HEK293 (cell line): ENCODE results near the gene PNCK.

Experiments used
- CTCF ChIA-PET: fragments of 350-600 bp; formaldehyde crosslinking; extraction: SDS; loops from one replicate; lab custom pipeline; 2021; ENCODE audit warnings: antibody characterized with exemption; lab: Yijun Ruan, JAX
- POLR2A ChIA-PET: fragments of 300-600 bp; formaldehyde crosslinking; extraction: SDS; loops from one replicate; lab custom pipeline; 2020; ENCODE audit warnings: antibody characterized with exemption, inconsistent platforms; lab: Yijun Ruan, JAX
- H3K27ac ChIP-seq: fragments of 200-500 bp; sonication (Bioruptor generic); 2 replicates; pipeline ENCODE4 v1.5.1; 2014; ENCODE audit warnings: low read depth, low read length, control low read depth, inconsistent platforms; ENCODE audit errors: extremely low read depth
- H3K36me3 ChIP-seq, 2 experiments: fragments of 200-500 bp in 1 of 2; sonication (Bioruptor generic) in 1 of 2; 1 replicate in 1 of 2; 2 replicates in 1 of 2; pipeline ENCODE4 v1.5.1; 2014 to 2017; ENCODE audit warnings: inconsistent platforms in 2 of 2, low read length in 2 of 2; ENCODE audit not compliant: control insufficient read depth in 2 of 2, insufficient read depth in 1 of 2
- H3K4me1 ChIP-seq: fragments of 200-500 bp; sonication (Bioruptor generic); 2 replicates; pipeline ENCODE4 v1.5.1; 2014; ENCODE audit warnings: mild to moderate bottlenecking, low read length, inconsistent platforms; ENCODE audit not compliant: control insufficient read depth, insufficient read depth
- H3K4me3 ChIP-seq: 2 replicates; pipeline ENCODE4 v1.5.1; 2011; ENCODE audit warnings: low read depth, mild to moderate bottlenecking, control low read depth, low read length, moderate library complexity
- H3K9me3 ChIP-seq: fragments of 200-500 bp; sonication (Bioruptor generic); 2 replicates; pipeline ENCODE4 v1.5.1; 2014; ENCODE audit warnings: low read depth, low read length, inconsistent platforms; ENCODE audit not compliant: control insufficient read depth, insufficient read depth
- GLIS1 ChIP-seq: fragments of 450-650 bp; formaldehyde crosslinking; IDR thresholded peaks from 2 replicates; pipeline ENCODE4 v1.5.1; 2016; ENCODE audit warnings: missing biosample characterization, missing genetic modification characterization
- GLIS2 ChIP-seq: fragments of 450-650 bp; formaldehyde crosslinking; IDR thresholded peaks from 2 replicates; pipeline ENCODE4 v1.5.1; 2016; ENCODE audit warnings: missing biosample characterization, missing genetic modification characterization
- IKZF3 ChIP-seq: fragments of 450-650 bp; IDR thresholded peaks from 2 replicates; pipeline ENCODE4 v1.5.0; 2018; ENCODE audit warnings: missing biosample characterization, mild to moderate bottlenecking, missing genetic modification characterization, moderate library complexity
- OSR2 ChIP-seq: fragments of 450-650 bp; formaldehyde crosslinking; IDR thresholded peaks from 2 replicates; pipeline ENCODE4 v1.5.1; 2016; ENCODE audit warnings: missing biosample characterization, missing genetic modification characterization
- PATZ1 ChIP-seq: fragments of 450-650 bp; formaldehyde crosslinking; IDR thresholded peaks from 2 replicates; pipeline ENCODE4 v1.5.1; 2016; ENCODE audit warnings: missing biosample characterization, missing genetic modification characterization
- SP2 ChIP-seq: fragments of 450-650 bp; formaldehyde crosslinking; IDR thresholded peaks from 2 replicates; pipeline ENCODE4 v1.5.1; 2016; ENCODE audit warnings: missing biosample characterization, missing genetic modification characterization
- SP3 ChIP-seq: fragments of 450-650 bp; formaldehyde crosslinking; IDR thresholded peaks from 2 replicates; pipeline ENCODE4 v1.5.1; 2016; ENCODE audit warnings: missing biosample characterization, missing genetic modification characterization
- ZBTB20 ChIP-seq: fragments of 450-650 bp; formaldehyde crosslinking; IDR thresholded peaks from 2 replicates; pipeline ENCODE4 v1.5.1; 2016; ENCODE audit warnings: missing biosample characterization, missing genetic modification characterization
- ZBTB26 ChIP-seq: fragments of 450-650 bp; formaldehyde crosslinking; optimal IDR thresholded peaks from 2 replicates; pipeline ENCODE3; 2016; ENCODE audit warnings: missing biosample characterization, mild to moderate bottlenecking, missing genetic modification characterization
- ZBTB8A ChIP-seq: fragments of 450-650 bp; formaldehyde crosslinking; IDR thresholded peaks from 2 replicates; pipeline ENCODE4 v1.5.1; 2016; ENCODE audit warnings: missing biosample characterization, missing genetic modification characterization
- ZFP3 ChIP-seq: fragments of 450-650 bp; formaldehyde crosslinking; IDR thresholded peaks from 2 replicates; pipeline ENCODE4 v1.5.1; 2016; ENCODE audit warnings: low read depth, missing biosample characterization, missing genetic modification characterization
- ZFP37 ChIP-seq: fragments of 450-650 bp; formaldehyde crosslinking; IDR thresholded peaks from 2 replicates; pipeline ENCODE4 v1.5.1; 2016; ENCODE audit warnings: missing biosample characterization, missing genetic modification characterization
- ZFP69B ChIP-seq: fragments of 450-650 bp; formaldehyde crosslinking; IDR thresholded peaks from 2 replicates; pipeline ENCODE4 v1.5.1; 2016; ENCODE audit warnings: missing biosample characterization, missing genetic modification characterization
- ZIC2 ChIP-seq: fragments of 450-650 bp; formaldehyde crosslinking; IDR thresholded peaks from 2 replicates; pipeline ENCODE4 v1.5.1; 2016; ENCODE audit warnings: missing biosample characterization, missing genetic modification characterization
- ZNF112 ChIP-seq: fragments of 450-650 bp; formaldehyde crosslinking; IDR thresholded peaks from 2 replicates; pipeline ENCODE4 v1.5.0; 2017; ENCODE audit warnings: missing biosample characterization, missing genetic modification characterization
- ZNF280C ChIP-seq: fragments of 450-650 bp; formaldehyde crosslinking; IDR thresholded peaks from 2 replicates; pipeline ENCODE4 v1.5.1; 2016; ENCODE audit warnings: missing biosample characterization, missing genetic modification characterization
- ZNF350 ChIP-seq: fragments of 450-650 bp; formaldehyde crosslinking; IDR thresholded peaks from 2 replicates; pipeline ENCODE4 v1.5.0; 2017; ENCODE audit warnings: missing biosample characterization, mild to moderate bottlenecking, missing genetic modification characterization
- ZNF366 ChIP-seq: fragments of 450-650 bp; formaldehyde crosslinking; conservative IDR thresholded peaks from 2 replicates; pipeline ENCODE4 v1.5.1; 2016; ENCODE audit warnings: missing biosample characterization, missing genetic modification characterization
- ZNF394 ChIP-seq: fragments of 450-650 bp; formaldehyde crosslinking; IDR thresholded peaks from 2 replicates; pipeline ENCODE4 v1.5.1; 2016; ENCODE audit warnings: missing biosample characterization, missing genetic modification characterization, mild to moderate bottlenecking, moderate library complexity, borderline replicate concordance
- ZNF398 ChIP-seq: fragments of 450-650 bp; formaldehyde crosslinking; IDR thresholded peaks from 2 replicates; pipeline ENCODE4 v1.5.1; 2017; ENCODE audit warnings: missing biosample characterization, missing genetic modification characterization
- ZNF423 ChIP-seq: fragments of 450-650 bp; formaldehyde crosslinking; IDR thresholded peaks from 2 replicates; pipeline ENCODE4 v1.5.1; 2016; ENCODE audit warnings: missing biosample characterization, missing genetic modification characterization
- ZNF654 ChIP-seq: fragments of 450-650 bp; formaldehyde crosslinking; IDR thresholded peaks from 2 replicates; pipeline ENCODE4 v1.5.1; 2016; ENCODE audit warnings: low read depth, missing biosample characterization, missing genetic modification characterization

PNCK gene

GRCh38 chrX:153687121-153688039 lies 13.8 kb upstream of the PNCK start, which contains the start of gene SLC6A8:
SLC6A8 (plus strand) TSS chrX:153687926; CDS start chrX:153688575, 649 bp downstream.
- H3K4me3 ChIP-seq = peak within 1 kb of the TSS; percentile 57
- ChIA-PET POLR2A (interaction anchor here (0.6 to 1.0 kb wide), 8 partner anchors 18 to 363 kb away, joined by 3 to 4 read pairs (median 4); no protein-coding TSS in a partner anchor), CTCF (interaction anchor here (0.6 to 3.0 kb wide), 5 partner anchors 18 to 90 kb away, joined by 3 to 15 read pairs (median 3); no protein-coding TSS in a partner anchor)
- no peaks in the 10 kb centered on the region for H3K9me3 ChIP-seq
- TF ChIP-seq ZNF366 (peak; percentile 57), ZIC2 (tag by site-specific recombination) (peak; percentile 57), ZBTB8A (tag by site-specific recombination) (peak; percentile 40; the same call in 1 of the 2 replicates), IKZF3 (tag by site-specific recombination) (peak; percentile 59), ZBTB20 (peak; percentile 45; the same call in 1 of the 2 replicates), ZNF350 (tag by site-specific recombination) (no peak), SP3 (tag by site-specific recombination) (peak; percentile 25; the same call in 1 of the 2 replicates), ZNF398 (tag by site-specific recombination) (peak; percentile 65), GLIS2 (tag by site-specific recombination) (peak; percentile 59), OSR2 (tag by site-specific recombination) (peak; percentile 51; the same call in 1 of the 2 replicates), ZNF112 (no peak), PATZ1 (tag by site-specific recombination) (peak; percentile 71), GLIS1 (tag by site-specific recombination) (peak; percentile 39; the same call in 1 of the 2 replicates), ZNF394 (tag by site-specific recombination) (peak; percentile 41; the same call in 1 of the 2 replicates), ZNF423 (tag by site-specific recombination) (0 out of 2 replicates have a peak, but pooled peaks have one; percentile 36), ZFP3 (tag by site-specific recombination) (no peak), ZFP69B (tag by site-specific recombination) (no peak), ZBTB26 (tag by site-specific recombination) (peak; percentile 18), ZNF280C (tag by site-specific recombination) (no peak), ZNF654 (tag by site-specific recombination) (no peak), SP2 (tag by site-specific recombination) (peak; percentile 25), ZFP37 (tag by site-specific recombination) (no peak)
- peak within 1 kb of the TSS; percentile 73; the same call in 1 of the 2 replicates for H3K27ac ChIP-seq
- H3K4me1 ChIP-seq = no peaks in the 10 kb centered on the region
- peaks cover 0 to 30% of the 10 kb centered on the region in 2 experiments; a peak in 1 of 3 replicates for H3K36me3 ChIP-seq
